Activated naive CD8-positive, alpha-beta T cell treated with anti-CD3 and anti-CD28 coated beads, Interleukin-2, amount 10 ng/mL, durations not matched to agents 7 days and 5 days (primary cell): ENCODE results near the gene TUBGCP2. TPM values are rescaled to one million over a fixed set of nuclear protein-coding genes. Genes with fewer than 3 reads are reported as not detected.

Experiments used
- ATAC-seq: fragments of 150-1000 bp; cut with Tn5 transposase; one replicate; pipeline ENCODE4 v1.10.0; 2021; ENCODE audit warnings: low read depth, moderate library complexity
- POLR2A ChIA-PET: fragments of 350-600 bp; sonication (Branson Sonifier 250); formaldehyde crosslinking; loops from one replicate; lab custom pipeline; 2021; ENCODE audit warnings: antibody characterized with exemption; lab: Charles Lee
- DNase-seq: peaks from one replicate; pipeline ENCODE4 v3.0.0; 2021
- H3K27ac Mint-ChIP-seq: one replicate; pipeline ENCODE4 v1.8.0; 2022; ENCODE audit warnings: mild to moderate bottlenecking, mixed read lengths
- H3K27me3 Mint-ChIP-seq: one replicate; pipeline ENCODE4 v1.8.0; 2022; ENCODE audit warnings: mild to moderate bottlenecking, moderate library complexity, mixed read lengths
- H3K36me3 Mint-ChIP-seq: one replicate; pipeline ENCODE4 v1.8.0; 2021; ENCODE audit warnings: mild to moderate bottlenecking, mixed read lengths
- H3K4me1 Mint-ChIP-seq: one replicate; pipeline ENCODE4 v1.8.0; 2021; ENCODE audit warnings: mixed read lengths
- H3K4me3 Mint-ChIP-seq: one replicate; pipeline ENCODE4 v1.8.0; 2022; ENCODE audit warnings: mild to moderate bottlenecking, moderate library complexity, mixed read lengths
- H3K9me3 Mint-ChIP-seq: one replicate; pipeline ENCODE4 v1.8.0; 2021; ENCODE audit warnings: mixed read lengths
- total RNA-seq, 2 experiments: library from RNA; stranded (reverse); gene quantifications; one replicate each; pipeline ENCODE4 v1.2.3, GENCODE V29; 2021

Gene TUBGCP2
- total RNA-seq, 2 experiments from 2014 or later, result 56.4 to 69.3 TPM

DNA sequence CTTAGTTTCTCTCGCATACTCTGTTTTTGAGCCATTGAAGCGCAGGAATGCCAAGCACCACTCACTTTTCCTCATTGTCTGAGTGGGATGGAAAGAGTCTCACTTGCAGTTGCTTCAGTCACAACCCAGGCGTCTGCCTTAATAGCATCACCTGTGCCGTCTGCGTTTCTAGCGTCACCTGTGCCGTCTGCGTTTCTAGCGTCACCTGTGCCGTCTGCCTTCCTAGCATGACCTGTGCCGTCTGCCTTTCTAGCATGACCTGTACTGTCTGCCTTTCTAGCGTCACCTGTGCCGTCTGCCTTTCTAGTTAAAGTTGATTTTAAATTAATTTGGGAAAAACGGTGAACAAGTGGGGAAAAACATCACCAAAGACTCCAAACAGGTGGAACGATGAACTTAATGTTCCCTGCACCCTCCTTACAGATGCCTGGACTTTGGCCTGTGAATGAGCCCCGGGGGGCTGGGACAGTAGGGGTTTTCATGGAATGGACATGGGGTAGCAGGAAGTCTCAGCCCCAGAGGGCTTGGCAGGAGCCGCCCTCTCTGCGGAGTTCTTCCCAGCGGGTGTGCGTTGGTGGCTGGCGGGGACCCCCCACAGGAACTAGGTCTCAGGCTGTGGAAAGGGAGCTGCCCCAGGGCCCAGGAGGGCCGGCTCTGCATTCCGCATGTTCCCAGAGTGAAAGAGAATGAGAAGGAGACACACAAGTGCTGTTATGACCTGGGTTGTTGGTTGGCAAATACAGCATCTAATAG lies 3.5 kb upstream of the TUBGCP2 start:
- ATAC-seq (no peak), DNase-seq (no peak)
- no peak overlapping the region for H3K4me3 Mint-ChIP-seq
- peaks cover 11% of the 10 kb centered on the region for H3K4me1 Mint-ChIP-seq
- H3K36me3 Mint-ChIP-seq, result peaks cover 3% of the 10 kb centered on the region
- no peaks in the 10 kb centered on the region for H3K9me3 Mint-ChIP-seq
- no peaks in the 10 kb centered on the region for H3K27me3 Mint-ChIP-seq
- POLR2A ChIA-PET, result no interaction called here
- H3K27ac Mint-ChIP-seq, result no peak overlapping the region

DNA sequence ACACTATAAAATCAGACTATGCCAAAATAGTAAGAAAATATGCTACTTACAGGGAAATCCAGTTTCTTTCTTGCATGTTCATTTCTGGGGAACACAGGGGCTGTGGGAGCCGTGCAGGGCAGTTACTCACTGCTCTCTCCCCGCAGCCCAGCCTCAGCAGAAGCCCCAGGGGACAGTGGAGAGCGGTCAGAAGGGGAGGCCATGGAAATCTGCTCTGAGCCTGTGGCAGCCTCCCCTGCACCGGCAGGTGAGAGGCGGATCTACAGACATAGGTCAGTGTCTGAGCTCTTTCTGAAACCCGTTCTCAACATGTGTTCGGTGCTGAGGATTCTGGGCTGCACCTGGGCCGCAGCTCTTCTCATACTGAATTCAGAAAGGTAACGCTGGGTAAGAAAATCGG lies 2.9 kb upstream of the TUBGCP2 start:
- ATAC-seq (no peak), DNase-seq (no peak)
- no peaks in the 10 kb centered on the region for H3K9me3 Mint-ChIP-seq
- H3K36me3 Mint-ChIP-seq, result peaks cover 3% of the 10 kb centered on the region
- no peak overlapping the region for H3K4me3 Mint-ChIP-seq
- POLR2A ChIA-PET, result no interaction called here
- no peak overlapping the region for H3K27ac Mint-ChIP-seq
- H3K27me3 Mint-ChIP-seq, result no peaks in the 10 kb centered on the region
- H3K4me1 Mint-ChIP-seq, result peaks cover 14% of the 10 kb centered on the region

DNA sequence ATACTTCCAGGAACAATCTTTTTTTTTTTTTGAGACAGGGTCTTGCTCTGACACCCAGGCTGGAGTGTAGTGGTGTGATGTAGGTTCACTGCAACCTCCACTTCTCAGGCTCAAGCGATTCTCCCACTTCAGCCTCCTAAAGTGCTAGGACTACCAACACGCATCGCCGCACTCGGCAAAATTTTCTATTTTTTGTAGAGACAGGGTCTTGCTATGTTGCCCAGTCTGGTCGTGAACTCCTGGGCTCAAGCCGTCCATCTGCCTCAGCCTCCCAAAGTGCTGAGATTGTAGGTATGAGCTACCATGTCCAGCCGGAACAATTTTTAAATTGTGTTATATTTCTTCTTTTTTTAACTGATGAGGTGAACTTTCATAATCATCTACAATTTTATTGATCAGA lies 2.1 kb upstream of the TUBGCP2 start:
- Mint-ChIP-seq H3K27ac (no peak overlapping the region), H3K4me1 (peaks cover 11% of the 10 kb centered on the region), H3K9me3 (no peaks in the 10 kb centered on the region), H3K27me3 (no peaks in the 10 kb centered on the region), H3K36me3 (peaks cover 3% of the 10 kb centered on the region), H3K4me3 (no peak overlapping the region)
- ATAC-seq (no peak), DNase-seq (no peak)
- POLR2A ChIA-PET, result no interaction called here

DNA sequence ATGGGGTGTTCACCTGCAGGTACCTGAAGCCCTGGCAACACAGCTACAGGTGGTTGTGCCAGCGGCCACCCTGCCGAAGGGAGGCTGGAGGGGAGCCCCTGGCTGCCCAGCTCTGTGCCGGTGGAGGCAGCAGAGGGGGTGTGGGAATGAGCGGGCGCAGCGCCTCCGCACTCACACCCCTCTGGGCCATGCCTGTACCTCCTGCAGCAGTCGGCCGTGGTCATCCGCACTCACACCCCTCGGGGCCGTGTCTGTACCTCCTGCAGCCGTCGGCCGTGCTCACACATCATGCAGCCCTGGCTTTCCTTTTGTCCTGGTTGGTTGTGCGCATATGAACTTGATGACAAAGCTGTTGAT lies 1.7 kb upstream of the TUBGCP2 start:
- DNase-seq (no peak), ATAC-seq (no peak)
- POLR2A ChIA-PET, result no interaction called here
- Mint-ChIP-seq H3K27me3 (no peaks in the 10 kb centered on the region), H3K4me3 (no peak overlapping the region), H3K27ac (no peak overlapping the region), H3K4me1 (peaks cover 11% of the 10 kb centered on the region), H3K9me3 (no peaks in the 10 kb centered on the region), H3K36me3 (peaks cover 3% of the 10 kb centered on the region)

DNA sequence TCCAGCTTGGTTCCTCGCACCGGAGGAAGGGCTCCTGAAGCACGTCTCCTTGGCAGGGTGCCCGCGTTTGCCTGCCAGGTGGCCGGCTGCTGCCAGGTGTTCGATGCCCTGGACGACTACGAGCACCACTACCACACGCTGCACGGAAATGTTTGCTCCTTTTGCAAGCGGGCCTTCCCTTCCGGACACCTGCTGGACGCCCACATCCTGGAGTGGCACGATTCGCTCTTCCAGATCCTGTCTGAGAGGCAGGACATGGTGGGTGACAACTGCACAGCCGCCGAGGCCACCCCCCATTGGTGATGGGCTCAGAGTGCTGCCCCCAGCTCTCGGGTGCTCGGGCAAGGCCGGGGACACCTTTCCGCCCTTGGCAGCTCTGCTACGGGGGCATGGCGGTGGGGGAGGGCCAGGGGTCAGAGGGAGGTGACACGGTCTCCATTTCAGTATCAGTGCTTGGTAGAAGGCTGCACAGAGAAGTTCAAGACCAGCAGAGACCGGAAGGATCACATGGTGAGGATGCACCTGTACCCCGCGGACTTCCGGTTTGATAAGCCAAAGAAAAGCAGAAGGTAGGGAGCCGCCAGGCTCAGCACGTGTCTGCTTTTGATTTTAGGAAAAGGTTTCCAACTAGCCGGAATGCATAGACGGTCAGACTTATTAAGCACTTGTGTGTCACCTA lies 1.2 kb upstream of the TUBGCP2 start:
- POLR2A ChIA-PET, result interaction anchor here (0.9 kb wide), 1 partner anchor 34 kb away, joined by 4 read pairs; the partner anchor contains the start of gene ADAM8
- DNase-seq (no peak), ATAC-seq (no peak)
- no peaks in the 10 kb centered on the region for H3K9me3 Mint-ChIP-seq
- peak overlapping the region; percentile 22 for H3K4me3 Mint-ChIP-seq
- peaks cover 11% of the 10 kb centered on the region for H3K4me1 Mint-ChIP-seq
- peaks cover 3% of the 10 kb centered on the region for H3K36me3 Mint-ChIP-seq
- H3K27me3 Mint-ChIP-seq, result no peaks in the 10 kb centered on the region
- no peak overlapping the region for H3K27ac Mint-ChIP-seq

DNA sequence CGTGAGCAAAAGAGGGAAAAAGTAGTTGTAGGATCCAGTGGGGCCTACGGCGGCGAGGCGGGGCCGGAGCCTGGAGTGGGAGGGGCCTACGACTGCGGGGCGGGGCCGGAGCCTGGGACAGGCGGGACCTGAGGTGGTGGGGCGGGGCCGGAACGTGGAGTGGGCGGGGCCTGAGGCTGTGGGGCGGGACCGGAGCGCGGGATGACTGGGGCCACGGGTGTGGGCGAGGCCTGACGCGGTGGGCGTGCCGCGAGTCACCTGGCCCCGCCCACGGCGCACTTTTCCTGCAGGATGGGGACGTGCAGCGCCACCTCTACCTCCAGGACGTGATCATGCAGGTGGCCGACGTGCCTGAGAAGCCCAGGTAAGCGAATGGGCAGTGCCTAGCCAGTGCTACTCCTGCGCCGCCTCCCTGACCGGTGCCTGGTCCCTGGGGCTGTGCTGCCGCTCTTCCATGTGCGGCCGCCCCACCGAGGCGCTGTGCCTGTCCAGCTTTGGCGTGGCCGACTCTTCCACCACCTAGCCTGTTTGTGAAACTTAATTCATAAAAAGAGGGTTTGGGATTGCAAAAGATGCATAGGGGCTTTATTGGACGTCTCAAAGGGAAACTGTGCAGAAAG lies 538 bp upstream of the TUBGCP2 start:
- POLR2A ChIA-PET, result interaction anchor here (0.9 kb wide), 1 partner anchor 33 kb away, joined by 4 read pairs; the partner anchor contains the start of gene ADAM8
- H3K27ac Mint-ChIP-seq, result peak overlapping the region; percentile 74
- H3K27me3 Mint-ChIP-seq, result no peaks in the 10 kb centered on the region
- H3K4me1 Mint-ChIP-seq, result peaks cover 10% of the 10 kb centered on the region
- H3K36me3 Mint-ChIP-seq, result peaks cover 3% of the 10 kb centered on the region
- DNase-seq (peak; percentile 96), ATAC-seq (peak; percentile 70)
- H3K9me3 Mint-ChIP-seq, result no peaks in the 10 kb centered on the region
- peak overlapping the region; percentile 60 for H3K4me3 Mint-ChIP-seq

DNA sequence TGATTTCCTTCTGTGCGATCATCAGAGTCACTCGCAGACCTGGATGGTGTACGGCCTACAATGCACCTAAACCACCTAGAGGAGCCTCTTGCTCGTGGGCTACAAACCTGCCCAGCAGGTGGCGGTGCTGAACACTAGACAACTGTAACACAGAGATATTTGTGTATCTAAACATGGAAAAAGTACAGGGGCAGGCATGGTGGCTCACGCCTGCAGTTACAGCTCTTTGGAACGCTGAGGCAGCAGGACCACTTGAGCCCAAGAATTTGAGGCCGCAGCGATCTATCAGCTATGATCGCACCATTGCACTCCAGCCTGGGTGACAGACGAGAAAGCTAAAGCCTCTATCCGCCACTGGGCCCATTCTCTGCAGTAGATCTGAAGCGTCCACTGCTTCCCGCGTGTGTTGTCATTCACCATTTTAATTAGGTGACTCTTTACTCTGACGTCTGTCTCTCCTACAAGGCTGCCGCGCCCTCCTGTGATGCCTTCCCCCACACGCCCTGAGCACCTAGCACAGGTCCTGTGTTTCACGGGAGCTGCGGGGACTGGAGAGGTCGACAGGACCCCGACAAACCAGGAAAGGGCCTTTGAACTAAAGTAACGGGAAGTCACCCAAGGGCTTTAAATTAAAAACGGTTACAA lies 774 bp downstream of the TUBGCP2 start:
- peak overlapping the region; percentile 96 for H3K4me3 Mint-ChIP-seq
- peak overlapping the region; percentile 99 for H3K27ac Mint-ChIP-seq
- H3K9me3 Mint-ChIP-seq, result no peaks in the 10 kb centered on the region
- peaks cover 9% of the 10 kb centered on the region for H3K4me1 Mint-ChIP-seq
- POLR2A ChIA-PET, result interaction anchor here (0.9 to 2.0 kb wide), 4 partner anchors 29 to 49 kb away, joined by 3 to 10 read pairs (median 7); partner anchors contain the start of gene ADAM8
- H3K36me3 Mint-ChIP-seq, result peaks cover 3% of the 10 kb centered on the region
- no peaks in the 10 kb centered on the region for H3K27me3 Mint-ChIP-seq
- DNase-seq, result peak; percentile 86
- ATAC-seq, result peak; percentile 60

DNA sequence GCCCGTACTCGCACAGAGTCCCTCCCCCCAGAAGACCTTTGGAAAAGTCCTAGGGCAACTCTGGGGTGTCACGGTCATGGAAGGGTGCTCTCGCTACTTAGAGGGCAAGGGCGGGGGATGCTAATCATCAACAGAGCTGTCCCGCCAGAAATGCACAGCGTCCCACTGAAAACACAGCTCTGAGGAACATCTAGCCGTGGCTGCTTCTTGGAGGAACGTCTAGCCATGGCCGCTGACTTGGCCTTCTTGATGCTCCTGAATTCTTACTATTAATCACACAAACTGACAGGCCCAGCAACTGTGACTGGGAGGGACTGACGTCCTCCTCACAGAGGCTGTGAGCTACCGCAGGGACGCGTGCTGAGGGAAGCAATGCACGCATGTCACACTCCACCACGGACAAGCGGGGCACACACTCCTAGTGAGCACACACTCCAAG lies 1.7 kb downstream of the TUBGCP2 start:
- H3K27me3 Mint-ChIP-seq, result no peaks in the 10 kb centered on the region
- peaks cover 9% of the 10 kb centered on the region for H3K4me1 Mint-ChIP-seq
- DNase-seq, result no peak
- peak overlapping the region; percentile 55 for H3K4me3 Mint-ChIP-seq
- no peak for ATAC-seq
- H3K9me3 Mint-ChIP-seq, result no peaks in the 10 kb centered on the region
- POLR2A ChIA-PET, result interaction anchor here (1.8 to 2.0 kb wide), 3 partner anchors 28 to 48 kb away, joined by 6 to 10 read pairs (median 8); no protein-coding TSS in a partner anchor
- peaks cover 3% of the 10 kb centered on the region for H3K36me3 Mint-ChIP-seq
- peak overlapping the region; percentile 99 for H3K27ac Mint-ChIP-seq

DNA sequence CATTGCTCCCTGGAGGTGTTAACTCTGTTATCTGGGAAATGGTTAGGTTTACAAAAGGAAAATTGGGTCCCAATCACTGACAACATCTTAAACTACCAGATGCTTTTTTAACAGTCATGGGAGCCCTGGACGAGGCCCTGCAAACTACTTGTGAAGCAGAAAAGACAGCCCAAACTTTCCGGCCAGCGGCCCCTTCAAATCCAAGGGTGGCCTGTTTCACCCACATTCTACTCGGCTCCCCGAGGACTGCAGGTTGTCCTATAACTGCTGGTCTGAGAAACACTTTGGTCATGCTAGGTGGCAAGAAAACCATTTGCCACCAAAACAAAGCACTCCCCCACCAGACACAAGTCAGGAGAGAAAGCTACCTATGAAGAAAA lies 2.6 kb downstream of the TUBGCP2 start:
- peaks cover 9% of the 10 kb centered on the region for H3K4me1 Mint-ChIP-seq

DNA sequence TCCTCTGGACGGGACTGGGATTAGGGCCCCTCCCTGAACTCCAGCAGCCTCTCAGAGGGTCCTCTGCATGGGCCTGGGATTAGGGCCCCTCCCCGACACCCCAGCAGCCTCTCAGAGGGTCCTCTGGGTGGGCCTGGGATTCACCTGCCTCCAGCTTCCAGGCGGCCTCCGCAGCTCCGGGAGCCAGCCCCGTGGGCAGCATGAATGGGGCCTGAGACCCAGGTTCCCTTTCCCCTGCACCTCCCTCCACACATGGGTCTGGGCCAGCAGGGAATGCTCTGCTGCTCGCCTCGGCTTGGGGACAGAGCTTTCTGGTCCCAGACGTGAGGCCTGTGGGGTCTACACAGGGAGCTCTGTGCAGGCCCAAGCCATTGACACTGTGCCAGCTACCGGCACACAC lies 5.5 kb downstream of the TUBGCP2 start:
- H3K36me3 Mint-ChIP-seq, result peaks cover 5% of the 10 kb centered on the region
- POLR2A ChIA-PET, result no interaction called here
- no peaks in the 10 kb centered on the region for H3K9me3 Mint-ChIP-seq
- no peak overlapping the region for H3K4me3 Mint-ChIP-seq
- DNase-seq (no peak), ATAC-seq (no peak)
- H3K27ac Mint-ChIP-seq, result no peak overlapping the region
- H3K27me3 Mint-ChIP-seq, result no peaks in the 10 kb centered on the region
- H3K4me1 Mint-ChIP-seq, result peaks cover 9% of the 10 kb centered on the region

More for the DNA sequence above, 2.6 kb downstream of the TUBGCP2 start:
- ATAC-seq, result no peak
- H3K36me3 Mint-ChIP-seq, result peaks cover 1% of the 10 kb centered on the region
- H3K27me3 Mint-ChIP-seq, result no peaks in the 10 kb centered on the region
- POLR2A ChIA-PET, result no interaction called here
- no peak overlapping the region for H3K27ac Mint-ChIP-seq
- no peak overlapping the region for H3K4me3 Mint-ChIP-seq
- H3K9me3 Mint-ChIP-seq, result no peaks in the 10 kb centered on the region
- DNase-seq, result no peak

DNA sequence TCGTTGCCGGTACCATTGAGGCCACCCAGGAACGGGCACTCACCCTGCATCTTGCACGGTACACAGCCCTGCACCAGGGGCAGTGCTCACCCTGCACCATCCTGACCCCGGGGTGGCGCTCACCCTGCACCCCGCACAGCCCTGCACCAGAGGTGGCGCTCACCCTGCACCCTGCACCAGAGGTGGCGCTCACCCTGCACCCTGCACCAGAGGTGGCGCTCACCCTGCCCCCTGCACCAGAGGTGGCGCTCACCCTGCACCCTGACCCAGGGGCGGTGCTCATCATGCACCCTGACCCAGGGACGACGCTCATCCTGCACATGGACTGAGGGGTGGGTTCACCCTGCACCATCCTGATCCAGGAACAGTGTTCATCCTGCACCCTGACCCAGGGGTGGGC lies 6.4 kb downstream of the TUBGCP2 start:
- no peaks in the 10 kb centered on the region for H3K9me3 Mint-ChIP-seq
- no peak for ATAC-seq
- POLR2A ChIA-PET, result interaction anchor here (0.6 kb wide), 1 partner anchor 39 kb away, joined by 3 read pairs; no protein-coding TSS in a partner anchor

DNA sequence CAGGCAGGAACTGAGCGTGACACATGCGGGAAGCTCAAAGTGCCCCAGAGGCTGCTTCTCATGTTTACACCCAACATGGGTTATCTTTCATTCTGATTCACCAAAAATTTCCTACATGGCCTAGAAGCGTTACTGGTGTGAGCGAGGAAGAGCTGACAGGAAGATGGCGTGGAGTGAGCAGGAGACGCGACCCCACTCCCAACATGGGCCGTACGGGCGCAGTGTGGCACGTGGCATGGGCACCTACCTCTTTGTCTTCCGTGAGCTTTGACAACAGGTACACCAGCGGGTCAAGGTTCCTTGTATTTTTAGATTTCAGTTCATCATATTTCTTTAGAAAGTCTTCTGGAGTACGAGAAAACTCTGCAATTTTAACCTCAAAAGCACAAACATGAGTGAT lies 8.9 kb downstream of the TUBGCP2 start:
- Mint-ChIP-seq H3K4me1 (no peaks in the 10 kb centered on the region), H3K9me3 (no peaks in the 10 kb centered on the region), H3K4me3 (no peak overlapping the region), H3K27ac (no peak overlapping the region), H3K36me3 (peaks cover 10% of the 10 kb centered on the region), H3K27me3 (no peaks in the 10 kb centered on the region)
- POLR2A ChIA-PET, result no interaction called here
- DNase-seq (no peak), ATAC-seq (no peak)

More for the DNA sequence above, 6.4 kb downstream of the TUBGCP2 start:
- H3K27ac Mint-ChIP-seq, result no peak overlapping the region
- no peak overlapping the region for H3K4me3 Mint-ChIP-seq
- no peaks in the 10 kb centered on the region for H3K27me3 Mint-ChIP-seq
- no peak for DNase-seq
- H3K36me3 Mint-ChIP-seq, result peaks cover 9% of the 10 kb centered on the region
- peaks cover 4% of the 10 kb centered on the region for H3K4me1 Mint-ChIP-seq

DNA sequence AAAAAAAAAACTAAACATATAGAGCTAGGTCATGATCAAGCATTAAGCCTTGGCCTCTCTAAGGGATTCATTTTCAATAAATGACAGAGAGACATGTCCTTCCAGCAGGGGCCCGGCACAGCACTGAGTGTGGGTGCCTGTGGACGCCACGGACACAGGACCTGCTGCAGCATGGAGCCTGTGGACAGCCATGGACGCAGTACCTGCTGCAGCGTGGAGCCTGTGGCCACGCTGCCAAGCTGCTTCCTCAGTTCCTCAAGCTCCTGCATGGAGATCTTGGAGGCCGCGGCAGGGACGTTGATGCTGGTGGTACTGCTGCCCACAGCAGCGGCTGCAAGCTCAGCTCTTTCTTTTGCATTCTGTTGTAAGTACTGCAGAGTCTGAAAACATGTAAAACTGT lies 9.4 kb downstream of the TUBGCP2 start:
- Mint-ChIP-seq H3K27me3 (no peaks in the 10 kb centered on the region), H3K36me3 (peaks cover 14% of the 10 kb centered on the region), H3K4me3 (no peak overlapping the region), H3K4me1 (no peaks in the 10 kb centered on the region), H3K27ac (no peak overlapping the region), H3K9me3 (no peaks in the 10 kb centered on the region)
- POLR2A ChIA-PET, result no interaction called here
- ATAC-seq (no peak), DNase-seq (no peak)
